GM23338 (cell line): ENCODE measurements around the gene ASB1.

Experiments
- CREB1 ChIP-seq: fragments of 250-450 bp; sonication (Bioruptor Pico); IDR thresholded peaks from 2 replicates; pipeline ENCODE4 v1.5.0; 2020; ENCODE audit warnings: low read depth, mild to moderate bottlenecking, moderate library complexity
- EZH2 ChIP-seq: fragments of 200-600 bp; sonication (generic); IDR thresholded peaks from one replicate; pipeline ENCODE4 v1.8.0; 2017; ENCODE audit warnings: antibody characterized with exemption, mild to moderate bottlenecking, low read depth; ENCODE audit not compliant: unreplicated experiment
- EZH2phosphoT487 ChIP-seq: fragments of 200-600 bp; sonication (generic); IDR thresholded peaks from one replicate; pipeline ENCODE4 v1.8.1; 2018; ENCODE audit warnings: antibody characterized with exemption; ENCODE audit not compliant: unreplicated experiment
- JUNB ChIP-seq: IDR thresholded peaks from one replicate; pipeline ENCODE4 v1.6.1; 2016; ENCODE audit warnings: antibody characterized with exemption; ENCODE audit not compliant: unreplicated experiment
- POLR2AphosphoS5 ChIP-seq: IDR thresholded peaks from 2 replicates; pipeline ENCODE4 v1.6.1; 2016; ENCODE audit warnings: antibody characterized with exemption, low read depth
- STAT1 ChIP-seq: IDR thresholded peaks from one replicate; pipeline ENCODE4 v1.6.1; 2016; ENCODE audit warnings: antibody characterized with exemption; ENCODE audit not compliant: unreplicated experiment
- ZNF331 ChIP-seq: fragments of 250-450 bp; sonication (Bioruptor Pico); IDR thresholded peaks from 2 replicates; pipeline ENCODE4 v1.5.0; 2020; ENCODE audit warnings: low read depth, mild to moderate bottlenecking, moderate library complexity
- TF ChIP-seq, protein P1 (sequence below), 2 experiments: fragments of 200-600 bp in 1 of 2; sonication (generic) in 1 of 2; conservative IDR thresholded peaks; 2 replicates each; pipeline versions ENCODE4 v1.5.1 to v1.6.1; 2016 to 2017; ENCODE audit warnings: antibody characterized with exemption in 2 of 2, low read depth in 2 of 2, mild to moderate bottlenecking in 2 of 2, moderate library complexity in 1 of 2
- TF ChIP-seq, protein P2 (sequence below): IDR thresholded peaks from 2 replicates; pipeline ENCODE4 v1.6.1; 2016; ENCODE audit warnings: antibody characterized with exemption
- TF ChIP-seq, protein P3 (sequence below): IDR thresholded peaks from one replicate; pipeline ENCODE4 v1.6.1; 2018; ENCODE audit warnings: antibody characterized with exemption; ENCODE audit not compliant: unreplicated experiment

DNA sequence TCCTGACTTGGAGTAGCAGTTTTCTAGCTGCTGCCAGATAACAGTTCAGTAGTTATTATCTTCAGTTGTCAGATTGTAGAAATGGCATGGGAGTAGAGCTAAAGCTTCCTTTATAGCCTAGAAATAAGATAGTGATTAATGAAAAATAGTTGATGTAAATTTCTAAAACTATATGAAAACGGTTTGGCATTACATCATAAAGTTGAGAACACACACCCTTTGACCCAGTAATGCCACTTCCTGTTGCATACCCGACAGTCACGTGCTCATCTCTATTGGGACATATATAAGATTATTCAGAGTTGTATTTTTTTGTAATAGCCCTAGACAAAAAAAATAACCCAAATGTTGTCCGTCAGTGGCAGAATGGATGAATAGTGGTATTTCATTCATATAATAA lies 39.4 kb upstream of the ASB1 start:
- TF ChIP-seq, protein P1, sequence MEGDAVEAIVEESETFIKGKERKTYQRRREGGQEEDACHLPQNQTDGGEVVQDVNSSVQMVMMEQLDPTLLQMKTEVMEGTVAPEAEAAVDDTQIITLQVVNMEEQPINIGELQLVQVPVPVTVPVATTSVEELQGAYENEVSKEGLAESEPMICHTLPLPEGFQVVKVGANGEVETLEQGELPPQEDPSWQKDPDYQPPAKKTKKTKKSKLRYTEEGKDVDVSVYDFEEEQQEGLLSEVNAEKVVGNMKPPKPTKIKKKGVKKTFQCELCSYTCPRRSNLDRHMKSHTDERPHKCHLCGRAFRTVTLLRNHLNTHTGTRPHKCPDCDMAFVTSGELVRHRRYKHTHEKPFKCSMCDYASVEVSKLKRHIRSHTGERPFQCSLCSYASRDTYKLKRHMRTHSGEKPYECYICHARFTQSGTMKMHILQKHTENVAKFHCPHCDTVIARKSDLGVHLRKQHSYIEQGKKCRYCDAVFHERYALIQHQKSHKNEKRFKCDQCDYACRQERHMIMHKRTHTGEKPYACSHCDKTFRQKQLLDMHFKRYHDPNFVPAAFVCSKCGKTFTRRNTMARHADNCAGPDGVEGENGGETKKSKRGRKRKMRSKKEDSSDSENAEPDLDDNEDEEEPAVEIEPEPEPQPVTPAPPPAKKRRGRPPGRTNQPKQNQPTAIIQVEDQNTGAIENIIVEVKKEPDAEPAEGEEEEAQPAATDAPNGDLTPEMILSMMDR (conservative IDR thresholded peaks at IDR 0.05; ENCODE audit: low read depth in 2 of 2), result no peak
- no peak for TF ChIP-seq POLR2AphosphoS5
- TF ChIP-seq, protein P2, sequence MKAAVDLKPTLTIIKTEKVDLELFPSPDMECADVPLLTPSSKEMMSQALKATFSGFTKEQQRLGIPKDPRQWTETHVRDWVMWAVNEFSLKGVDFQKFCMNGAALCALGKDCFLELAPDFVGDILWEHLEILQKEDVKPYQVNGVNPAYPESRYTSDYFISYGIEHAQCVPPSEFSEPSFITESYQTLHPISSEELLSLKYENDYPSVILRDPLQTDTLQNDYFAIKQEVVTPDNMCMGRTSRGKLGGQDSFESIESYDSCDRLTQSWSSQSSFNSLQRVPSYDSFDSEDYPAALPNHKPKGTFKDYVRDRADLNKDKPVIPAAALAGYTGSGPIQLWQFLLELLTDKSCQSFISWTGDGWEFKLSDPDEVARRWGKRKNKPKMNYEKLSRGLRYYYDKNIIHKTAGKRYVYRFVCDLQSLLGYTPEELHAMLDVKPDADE, result no peak
- TF ChIP-seq EZH2, result no peak
- TF ChIP-seq, protein P3, sequence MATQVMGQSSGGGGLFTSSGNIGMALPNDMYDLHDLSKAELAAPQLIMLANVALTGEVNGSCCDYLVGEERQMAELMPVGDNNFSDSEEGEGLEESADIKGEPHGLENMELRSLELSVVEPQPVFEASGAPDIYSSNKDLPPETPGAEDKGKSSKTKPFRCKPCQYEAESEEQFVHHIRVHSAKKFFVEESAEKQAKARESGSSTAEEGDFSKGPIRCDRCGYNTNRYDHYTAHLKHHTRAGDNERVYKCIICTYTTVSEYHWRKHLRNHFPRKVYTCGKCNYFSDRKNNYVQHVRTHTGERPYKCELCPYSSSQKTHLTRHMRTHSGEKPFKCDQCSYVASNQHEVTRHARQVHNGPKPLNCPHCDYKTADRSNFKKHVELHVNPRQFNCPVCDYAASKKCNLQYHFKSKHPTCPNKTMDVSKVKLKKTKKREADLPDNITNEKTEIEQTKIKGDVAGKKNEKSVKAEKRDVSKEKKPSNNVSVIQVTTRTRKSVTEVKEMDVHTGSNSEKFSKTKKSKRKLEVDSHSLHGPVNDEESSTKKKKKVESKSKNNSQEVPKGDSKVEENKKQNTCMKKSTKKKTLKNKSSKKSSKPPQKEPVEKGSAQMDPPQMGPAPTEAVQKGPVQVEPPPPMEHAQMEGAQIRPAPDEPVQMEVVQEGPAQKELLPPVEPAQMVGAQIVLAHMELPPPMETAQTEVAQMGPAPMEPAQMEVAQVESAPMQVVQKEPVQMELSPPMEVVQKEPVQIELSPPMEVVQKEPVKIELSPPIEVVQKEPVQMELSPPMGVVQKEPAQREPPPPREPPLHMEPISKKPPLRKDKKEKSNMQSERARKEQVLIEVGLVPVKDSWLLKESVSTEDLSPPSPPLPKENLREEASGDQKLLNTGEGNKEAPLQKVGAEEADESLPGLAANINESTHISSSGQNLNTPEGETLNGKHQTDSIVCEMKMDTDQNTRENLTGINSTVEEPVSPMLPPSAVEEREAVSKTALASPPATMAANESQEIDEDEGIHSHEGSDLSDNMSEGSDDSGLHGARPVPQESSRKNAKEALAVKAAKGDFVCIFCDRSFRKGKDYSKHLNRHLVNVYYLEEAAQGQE, result no peak
- TF ChIP-seq EZH2phosphoT487, result no peak
- no peak for TF ChIP-seq CREB1
- TF ChIP-seq ZNF331 (CRISPR knock-in tag), result no peak
- no peak for TF ChIP-seq JUNB
- TF ChIP-seq STAT1, result no peak
